ENCODE data around the gene PWP2.
"Not testable (repeated sequence)": the region's sequence is repeated elsewhere in the genome, so short reads cannot be mapped to it uniquely, and the experiment has no call there.

Gene PWP2

DNA sequence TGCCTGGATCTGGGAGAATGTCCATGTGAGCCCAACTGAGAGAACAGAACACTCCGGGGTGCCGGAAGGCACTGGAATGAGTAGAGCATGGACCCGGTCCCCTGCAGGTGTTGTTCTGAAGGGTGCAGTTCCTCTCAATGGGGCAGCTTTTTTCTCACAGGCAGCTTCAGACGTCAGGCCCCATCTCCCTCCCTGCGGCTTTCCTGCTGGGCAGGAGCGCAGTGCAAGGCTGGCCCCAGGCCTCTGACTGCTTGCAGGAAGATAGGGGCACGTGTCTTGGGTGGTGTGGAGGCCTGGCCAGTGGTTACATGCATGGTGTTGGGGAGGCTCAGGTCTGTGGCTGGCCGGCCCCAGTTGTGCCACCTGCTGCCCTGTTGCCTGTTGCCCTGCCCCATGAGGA, 36.8 kb downstream of the PWP2 start:
- not testable (repeated sequence) for DNase-seq

DNA sequence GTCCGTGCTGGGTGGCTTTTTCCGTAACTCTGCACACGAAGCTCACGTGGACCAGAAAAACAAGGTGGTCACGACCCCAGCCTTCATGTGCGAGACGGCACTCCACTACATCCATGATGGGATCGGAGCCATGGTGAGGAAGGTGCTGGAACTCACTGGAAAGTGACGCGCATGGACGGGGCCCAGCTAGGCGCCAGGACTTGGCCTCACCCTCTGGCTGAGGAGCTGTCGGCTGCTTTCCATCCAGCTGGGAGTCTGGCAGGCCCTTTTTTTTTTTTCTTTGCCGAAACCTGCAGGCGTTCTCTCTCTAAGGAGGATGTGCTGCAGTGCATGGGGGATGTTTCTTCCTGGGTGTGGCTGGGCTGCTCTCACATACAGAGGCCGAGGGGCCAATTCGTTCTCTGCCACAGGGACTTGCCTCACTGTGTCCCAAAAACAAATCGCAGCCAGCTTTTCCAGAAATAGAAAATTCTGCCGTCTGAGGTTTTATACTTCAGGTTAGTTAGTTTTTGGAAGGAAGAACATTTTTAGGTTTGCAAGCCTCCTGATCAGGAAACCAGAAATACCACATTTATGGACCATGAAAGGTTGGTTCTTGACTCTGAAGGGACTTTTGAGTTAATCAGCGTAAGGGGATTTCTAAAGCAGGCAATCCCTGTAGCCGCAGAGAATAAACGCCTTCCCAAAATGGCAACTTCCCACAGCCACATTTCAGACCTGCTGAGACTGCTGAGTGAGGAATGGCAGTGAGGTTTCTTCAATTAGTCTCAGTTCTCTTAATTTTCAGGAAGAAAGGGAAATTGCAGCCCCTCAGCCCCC, 37.8 kb downstream of the PWP2 start:
- not testable (repeated sequence) for DNase-seq

DNA sequence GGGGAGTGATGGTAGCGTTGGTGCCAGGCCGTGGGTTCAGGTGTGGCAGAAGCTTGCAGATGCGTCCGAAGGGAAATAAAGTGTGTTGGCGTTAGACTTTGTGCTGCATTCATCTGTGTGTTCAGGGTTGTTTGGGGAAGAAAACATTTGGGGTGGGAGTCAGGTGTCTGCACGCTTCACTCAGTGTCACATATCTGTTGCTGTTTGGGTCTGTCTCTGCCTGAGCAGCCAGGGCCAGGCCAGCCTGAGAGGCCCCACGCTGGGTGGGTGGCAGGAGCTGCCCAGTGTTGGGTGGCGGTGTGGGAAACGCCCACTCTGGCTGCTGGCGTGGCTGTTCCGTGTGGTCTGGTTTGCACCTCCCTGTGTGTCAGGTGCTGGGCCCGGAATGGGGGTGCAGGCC, 38.4 kb downstream of the PWP2 start:
- DNase-seq, result not testable (repeated sequence)

DNA sequence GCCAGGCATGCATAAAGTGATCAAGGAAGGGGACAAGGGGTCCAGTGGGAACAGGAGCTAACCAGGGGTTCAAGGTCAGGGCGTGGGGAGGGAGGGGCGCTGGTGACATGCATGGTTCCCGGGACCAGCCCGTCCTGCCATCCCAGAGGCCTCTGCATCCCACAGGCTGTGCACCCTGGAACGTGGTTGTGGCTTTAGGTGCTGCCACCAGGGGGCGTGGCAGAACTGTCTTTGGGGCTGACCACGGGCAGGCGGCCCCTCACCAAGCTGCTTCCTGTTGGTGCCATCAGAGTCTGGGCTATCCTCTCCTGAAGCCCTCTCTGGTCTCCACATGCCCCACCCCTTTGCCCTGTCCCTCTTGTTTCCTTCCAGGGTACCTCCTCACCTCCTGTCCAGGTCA, 39.9 kb downstream of the PWP2 start:
- not testable (repeated sequence) for DNase-seq

DNA sequence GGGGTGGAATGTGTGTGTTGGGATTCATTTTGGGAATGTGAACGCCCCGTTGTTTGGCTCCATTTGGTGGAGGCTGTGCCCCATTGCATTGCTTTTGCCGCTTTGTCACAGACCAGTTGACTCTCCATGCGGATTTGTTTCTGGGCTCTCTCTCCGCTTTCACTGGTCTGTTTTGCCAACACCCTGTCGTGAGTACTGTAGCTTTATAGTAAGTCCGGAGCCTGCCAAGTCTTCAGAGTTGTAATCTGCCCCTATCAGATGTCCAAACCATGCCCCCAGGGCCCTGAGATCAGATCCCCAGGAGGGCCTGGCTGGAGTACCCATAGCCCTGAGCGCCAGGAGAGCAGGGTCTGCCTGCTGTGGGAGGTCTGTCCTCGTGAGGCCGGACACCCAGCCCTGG, 43.1 kb downstream of the PWP2 start:
- DNase-seq, result not testable (repeated sequence)

DNA sequence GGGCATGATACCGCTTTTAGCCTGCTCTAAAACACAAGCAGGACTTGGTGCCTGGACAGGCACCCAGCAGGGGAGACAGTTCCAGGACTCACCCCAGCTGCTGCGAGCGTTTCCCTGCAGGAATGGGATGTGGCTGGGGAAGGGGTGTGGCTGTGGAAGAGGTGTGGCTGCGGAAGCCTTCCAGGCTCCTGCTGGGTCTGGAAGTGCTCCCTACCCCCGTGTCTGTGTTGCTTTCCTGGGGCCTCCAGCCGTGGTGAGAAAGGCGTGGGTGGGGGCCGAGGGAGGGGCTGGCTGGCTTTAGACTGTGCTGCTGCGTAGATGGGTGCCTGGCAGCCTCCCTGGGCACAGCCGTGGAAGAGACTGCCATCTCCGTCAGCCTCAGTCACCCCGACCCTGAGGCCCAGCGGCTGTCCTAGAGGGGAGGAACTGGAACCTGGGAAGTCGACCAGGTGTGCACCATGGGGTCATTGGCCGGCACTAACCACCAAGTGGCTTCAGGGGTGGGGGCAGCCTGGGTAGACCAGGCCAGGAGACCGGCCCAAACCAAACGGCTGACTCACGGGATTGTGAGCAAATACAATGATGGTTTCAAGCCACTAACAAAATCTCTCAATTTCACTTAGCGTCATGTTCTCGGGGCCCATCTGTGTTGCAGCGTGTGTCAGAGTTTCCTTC, 46.2 kb downstream of the PWP2 start:
- not testable (repeated sequence) for DNase-seq

DNA sequence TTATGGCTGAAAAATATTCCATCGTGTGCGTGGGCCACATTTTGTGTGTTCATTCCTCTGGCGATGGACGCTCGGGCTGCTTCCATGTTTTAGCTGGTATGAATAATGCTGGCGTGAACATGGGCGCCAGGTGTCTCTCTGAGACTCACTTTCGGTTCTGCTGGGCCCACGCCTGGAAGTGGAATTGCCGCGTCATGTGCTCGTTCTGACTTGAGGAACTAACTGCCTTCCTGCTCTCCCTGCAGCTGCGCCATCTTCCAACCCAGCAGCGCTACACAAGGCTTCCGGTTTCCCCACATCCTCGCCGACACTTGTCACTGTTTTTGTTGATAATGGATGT, 46.7 kb downstream of the PWP2 start:
- DNase-seq, result not testable (repeated sequence)

DNA sequence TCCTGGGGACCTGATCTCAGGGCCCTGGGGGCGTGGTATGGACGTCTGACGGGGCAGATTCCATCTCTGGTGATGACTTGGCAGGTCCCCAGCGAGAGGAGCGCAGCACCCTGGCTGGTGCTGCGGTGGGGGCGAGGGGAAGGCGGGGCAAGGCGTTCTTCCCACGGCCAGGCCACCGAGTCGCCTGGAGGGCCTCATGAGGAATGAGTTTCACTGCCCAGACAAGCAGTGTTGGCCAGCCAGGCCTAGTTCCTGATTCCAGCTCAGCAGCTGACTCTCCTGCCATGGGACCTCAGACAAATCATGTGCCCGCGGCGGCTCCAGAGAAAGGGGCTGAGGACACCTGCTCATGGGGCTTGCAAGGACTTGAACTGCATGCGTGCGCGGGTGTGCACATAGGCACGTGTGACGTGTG, 47.6 kb downstream of the PWP2 start:
- DNase-seq, result not testable (repeated sequence)

DNA sequence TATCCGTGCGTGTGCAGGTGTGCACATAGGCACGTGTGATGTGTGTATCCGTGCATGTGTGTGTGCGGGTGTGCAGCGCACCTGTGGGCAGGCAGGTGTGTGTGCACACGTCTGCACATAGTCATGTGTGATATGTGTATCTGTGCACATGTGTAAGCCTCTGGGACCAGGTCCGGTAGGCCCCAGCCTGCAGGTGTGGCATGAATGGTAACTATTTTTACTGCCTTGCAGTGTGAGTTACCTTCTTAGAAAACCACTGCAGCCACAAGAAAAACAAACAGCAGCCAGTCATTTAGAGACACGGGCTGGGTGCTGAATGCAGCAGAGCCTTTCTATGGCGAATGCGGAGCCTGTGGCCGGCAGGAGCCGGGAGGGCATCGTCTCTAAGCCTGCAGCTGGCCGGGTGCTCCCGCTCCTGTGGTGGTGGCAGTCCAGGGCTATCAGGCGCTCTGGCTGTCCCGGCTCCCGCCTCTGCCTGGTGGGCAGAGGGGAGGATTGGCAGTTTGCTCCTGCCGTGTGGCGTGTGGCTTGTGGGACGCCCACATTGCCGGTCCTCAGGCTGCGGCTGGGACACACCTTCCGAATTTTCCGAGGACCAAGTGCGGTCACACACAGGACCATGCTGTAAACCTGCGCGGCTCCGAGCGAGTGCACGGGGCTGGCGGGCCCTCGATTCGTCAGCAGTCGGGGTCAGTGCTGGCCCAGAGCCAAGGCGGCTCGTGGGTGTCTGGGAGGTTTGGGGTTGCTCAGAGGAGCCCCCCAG, 48.2 kb downstream of the PWP2 start:
- DNase-seq, result not testable (repeated sequence)

DNA sequence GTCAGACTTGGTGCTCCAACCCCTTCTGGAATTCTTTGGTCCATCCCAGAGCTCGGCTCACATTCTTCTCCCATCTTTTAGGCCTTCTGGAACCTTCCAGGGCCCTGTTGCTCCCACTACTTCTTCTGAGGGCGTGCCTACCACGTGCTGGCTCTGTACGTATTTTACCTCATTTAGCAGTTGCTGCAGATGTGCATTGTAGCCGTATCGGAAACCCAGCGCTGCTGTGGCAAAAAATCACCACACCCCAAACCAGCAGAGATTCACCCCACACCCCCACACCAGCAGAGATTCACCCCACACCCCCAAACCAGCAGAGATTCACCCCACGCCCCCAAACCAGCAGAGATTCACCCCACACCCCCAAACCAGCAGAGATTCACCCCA, 48.8 kb downstream of the PWP2 start:
- not testable (repeated sequence) for DNase-seq

DNA sequence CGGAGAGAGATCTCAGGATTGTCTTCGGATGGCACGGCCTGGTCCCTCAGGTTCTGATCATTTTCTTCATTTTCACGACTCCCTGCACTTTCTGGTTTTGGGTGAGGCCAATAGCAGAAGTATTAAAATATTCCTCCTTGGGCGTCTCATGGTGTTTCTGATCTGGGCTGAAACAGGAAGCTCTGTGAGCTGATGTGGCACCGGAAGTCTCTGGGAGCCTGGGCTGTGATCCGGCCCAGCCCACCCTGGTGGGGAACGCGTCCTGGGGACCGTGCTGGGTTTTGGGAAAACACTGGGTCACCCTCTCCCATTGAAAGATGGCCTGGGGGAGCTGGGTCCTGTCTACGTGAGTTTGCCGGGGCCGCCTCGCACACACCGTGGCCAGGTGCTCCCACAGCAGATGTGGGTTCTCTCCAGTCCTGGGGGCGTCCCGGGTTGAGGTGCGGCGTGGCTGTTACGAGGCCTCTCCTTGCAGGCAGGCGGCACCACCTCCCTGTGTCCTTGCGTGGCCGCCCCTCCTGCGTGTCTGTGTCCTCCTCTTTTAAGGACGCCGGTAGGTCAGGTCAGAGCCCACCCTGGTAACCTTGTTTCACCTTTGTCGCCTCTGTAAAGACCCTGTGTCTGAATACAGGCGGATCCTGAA, 50.4 kb downstream of the PWP2 start:
- not testable (repeated sequence) for DNase-seq

DNA sequence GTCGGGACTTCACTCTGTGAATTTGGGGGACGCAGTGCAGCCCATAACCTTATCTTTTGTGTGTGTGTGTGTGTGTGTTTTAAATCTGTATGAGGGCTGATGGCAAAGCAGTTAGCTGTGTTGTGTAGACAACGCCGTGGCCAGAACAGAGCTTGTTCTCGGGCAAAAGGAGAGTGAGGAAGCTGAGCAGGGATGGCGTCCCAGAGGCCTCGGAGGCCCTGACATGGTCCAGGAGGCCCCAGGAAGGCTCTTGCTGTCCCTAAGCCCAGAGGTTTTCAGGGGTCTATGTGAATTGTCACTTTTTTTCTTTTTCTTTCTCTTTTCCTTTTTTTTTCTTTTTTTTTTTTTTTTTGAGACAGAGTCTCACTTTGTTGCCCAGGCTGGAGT, 50.9 kb downstream of the PWP2 start:
- not testable (repeated sequence) for DNase-seq

DNA sequence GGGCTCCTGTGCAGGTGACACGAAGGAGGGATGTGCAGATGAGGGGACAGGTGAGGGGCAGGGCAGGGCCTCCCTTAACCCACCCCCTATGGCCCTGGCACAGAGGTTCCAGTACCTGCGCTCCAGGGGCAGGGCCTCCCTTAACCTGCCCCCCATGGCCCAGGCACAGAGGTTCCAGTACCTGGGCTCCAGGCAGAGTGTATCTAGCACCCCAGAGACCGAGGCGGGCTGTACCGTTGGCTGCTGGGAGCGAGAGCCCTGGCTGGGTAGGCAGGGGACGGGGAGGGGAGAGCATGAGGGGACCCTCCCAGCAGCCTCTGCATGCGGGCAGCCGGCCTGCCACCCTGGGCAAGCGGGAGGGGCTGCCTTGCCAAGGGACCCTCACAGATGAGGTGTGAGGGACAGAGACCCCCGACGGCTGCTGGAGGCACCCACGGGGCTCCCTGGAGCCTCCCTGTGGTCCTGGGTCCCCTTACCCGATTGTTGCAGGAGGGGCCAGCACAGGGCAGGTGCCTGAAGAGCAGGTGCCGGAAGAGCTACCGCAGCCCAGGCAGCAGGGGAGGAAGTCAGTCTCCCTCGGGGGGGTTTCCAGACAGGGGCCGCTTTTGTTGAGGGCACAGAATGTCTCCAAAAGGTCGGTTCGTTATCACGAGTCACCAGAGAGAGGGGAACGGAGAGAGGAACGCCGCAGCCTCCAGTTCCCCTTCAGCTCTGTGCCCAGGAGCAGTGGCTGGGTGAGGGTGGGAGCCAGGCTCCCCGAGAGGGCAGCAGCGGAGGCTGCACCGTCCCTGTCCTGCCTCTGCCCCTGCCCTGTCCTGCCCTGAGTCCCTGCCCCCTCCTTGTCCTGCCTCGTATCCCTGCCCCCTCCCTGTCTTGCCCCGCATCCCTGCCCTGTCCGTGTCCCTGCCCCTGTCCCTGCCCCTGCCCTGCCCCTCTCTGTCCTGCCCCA, 52.4 kb downstream of the PWP2 start:
- DNase-seq, result not testable (repeated sequence)

DNA sequence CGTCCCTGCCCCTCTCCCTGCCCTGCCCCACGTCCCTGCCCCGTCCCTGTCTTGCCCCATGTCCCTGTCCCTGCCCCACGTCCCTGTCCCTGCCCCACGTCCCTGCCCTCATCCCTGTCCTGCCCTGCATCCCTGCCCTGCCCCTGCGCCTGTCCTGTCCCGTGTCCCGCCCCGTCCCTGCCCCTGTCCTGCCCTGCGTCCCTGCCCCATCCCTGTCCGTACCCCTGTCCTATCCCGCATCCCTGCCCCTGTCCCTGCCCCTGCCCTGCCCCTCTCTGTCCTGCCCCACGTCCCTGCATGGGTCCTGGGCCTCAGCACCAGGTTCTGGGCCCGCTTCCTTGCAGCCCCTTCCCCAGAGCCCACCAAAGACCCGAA, 53.1 kb downstream of the PWP2 start:
- DNase-seq, result not testable (repeated sequence)

DNA sequence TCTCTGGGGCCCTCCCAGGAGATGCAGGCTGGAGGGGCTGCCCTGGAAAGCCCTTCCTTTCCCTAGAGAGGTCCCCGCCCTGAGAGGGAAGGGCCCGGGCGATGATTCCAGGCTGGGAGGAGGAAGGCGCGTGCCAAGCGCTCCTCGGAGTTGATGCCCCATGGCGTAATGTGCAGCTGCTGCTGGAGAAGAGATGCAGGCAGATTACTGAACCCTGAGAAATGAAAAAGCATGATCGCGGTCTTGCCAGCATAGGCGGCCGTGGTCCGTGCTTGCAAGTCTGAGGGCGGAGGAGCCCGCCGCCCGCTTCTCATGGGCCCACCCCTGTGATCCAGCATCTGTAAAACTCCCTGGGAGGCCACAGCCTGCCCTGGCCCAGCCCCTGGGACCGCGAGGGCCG, 53.6 kb downstream of the PWP2 start:
- DNase-seq, result not testable (repeated sequence)

DNA sequence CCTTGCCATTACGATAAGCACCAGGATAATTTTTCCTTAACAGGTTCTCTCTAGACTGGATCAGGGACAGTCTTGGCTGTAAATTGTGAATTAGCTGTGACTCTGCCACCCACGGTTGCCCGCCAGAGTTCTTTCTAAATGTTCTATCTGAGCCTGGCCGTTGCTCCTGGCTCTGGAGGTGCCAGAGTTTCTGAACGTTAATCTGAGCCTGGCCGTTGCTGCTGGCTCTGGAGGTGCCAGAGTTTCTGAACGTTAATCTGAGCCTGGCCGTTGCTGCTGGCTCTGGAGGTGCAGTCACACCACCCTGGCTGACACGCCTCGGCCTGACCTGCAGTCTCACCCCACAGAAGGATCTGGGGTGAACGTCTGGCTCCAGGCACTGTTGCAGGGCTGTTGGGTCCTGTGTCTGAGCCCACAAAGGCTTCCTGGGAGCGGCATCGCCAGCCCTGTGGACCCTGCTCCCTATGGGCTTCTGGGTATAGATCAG, 56.0 kb downstream of the PWP2 start:
- DNase-seq, result not testable (repeated sequence)

DNA sequence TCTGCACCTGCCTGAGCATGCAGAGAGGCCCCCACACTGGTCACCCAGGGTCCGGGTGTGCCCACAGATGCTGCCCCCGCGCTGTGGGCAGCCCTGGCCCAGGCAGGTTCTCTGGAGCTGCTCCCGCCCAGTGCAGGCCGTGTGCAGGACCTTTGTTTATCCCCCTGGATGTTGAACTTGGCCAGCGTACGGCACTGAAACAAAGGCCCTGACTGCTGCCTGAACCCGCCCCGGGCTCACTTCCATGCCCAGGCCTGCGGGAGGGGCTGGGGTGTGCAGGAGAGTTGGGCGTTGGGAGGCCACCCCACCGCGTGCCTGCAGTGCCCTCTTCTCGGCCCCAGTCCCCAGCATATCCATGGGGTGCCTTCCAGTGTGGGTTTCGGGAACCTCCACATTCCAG, 58.7 kb downstream of the PWP2 start:
- not testable (repeated sequence) for DNase-seq

DNA sequence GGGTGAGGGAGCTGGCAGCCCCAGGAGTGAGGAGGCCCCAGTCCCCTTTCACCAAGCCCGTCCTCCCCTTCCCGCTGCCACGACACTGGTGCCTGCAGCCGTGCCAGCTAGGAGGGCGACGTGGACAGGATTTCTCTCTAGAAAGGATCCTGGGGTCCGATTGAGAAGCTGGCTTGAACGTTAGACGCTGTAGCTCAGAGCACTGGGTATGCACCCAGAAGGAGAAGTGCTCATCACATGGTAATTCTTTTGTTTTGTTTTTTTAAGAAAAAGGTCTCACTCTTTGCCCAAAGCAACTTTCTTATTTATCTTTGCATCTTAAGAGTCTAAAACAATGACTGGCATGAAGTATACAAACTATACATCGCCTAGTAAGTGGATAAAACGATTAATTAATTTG, 60.3 kb downstream of the PWP2 start:
- DNase-seq, result not testable (repeated sequence)

DNA sequence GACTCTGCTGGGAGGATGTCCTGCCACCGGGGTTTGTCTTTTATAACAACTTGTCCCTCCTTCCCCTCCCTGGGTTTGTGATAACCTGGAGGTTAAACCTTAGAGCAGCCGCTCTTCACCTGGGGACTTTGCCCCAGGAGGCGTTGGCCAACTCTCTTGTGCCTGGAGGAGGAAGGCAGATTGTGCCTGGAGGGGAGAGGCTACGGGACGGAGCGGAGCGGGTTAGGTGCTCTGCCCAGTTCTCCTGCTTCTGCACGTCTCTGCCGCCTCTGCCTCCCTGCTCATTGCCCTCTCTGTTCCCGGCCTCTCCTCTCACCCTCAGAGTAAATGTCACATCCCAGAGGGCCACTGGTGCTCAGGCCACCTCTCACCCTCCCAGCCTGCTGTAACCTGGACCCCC, 63.1 kb downstream of the PWP2 start:
- not testable (repeated sequence) for DNase-seq

DNA sequence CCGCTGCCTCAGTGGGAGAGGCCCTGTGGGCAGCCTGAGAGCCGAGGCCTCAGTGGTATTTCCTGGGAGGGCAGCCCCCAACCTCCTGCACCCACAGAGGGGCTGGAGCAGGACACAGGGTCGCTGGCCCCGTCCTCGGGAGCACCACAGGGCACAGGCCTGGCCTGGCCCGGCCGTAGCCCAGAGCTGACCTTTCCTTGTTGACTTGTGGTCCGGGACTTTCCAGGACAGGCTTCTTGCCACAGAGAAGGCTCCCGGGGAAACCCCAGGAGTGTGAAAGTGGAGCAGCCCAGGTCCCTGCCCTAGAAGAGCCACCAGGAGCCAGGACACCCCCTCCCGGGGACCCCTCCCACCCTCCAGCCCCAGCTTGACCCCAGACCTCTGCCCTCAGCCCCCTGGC, 63.7 kb downstream of the PWP2 start:
- not testable (repeated sequence) for DNase-seq

DNA sequence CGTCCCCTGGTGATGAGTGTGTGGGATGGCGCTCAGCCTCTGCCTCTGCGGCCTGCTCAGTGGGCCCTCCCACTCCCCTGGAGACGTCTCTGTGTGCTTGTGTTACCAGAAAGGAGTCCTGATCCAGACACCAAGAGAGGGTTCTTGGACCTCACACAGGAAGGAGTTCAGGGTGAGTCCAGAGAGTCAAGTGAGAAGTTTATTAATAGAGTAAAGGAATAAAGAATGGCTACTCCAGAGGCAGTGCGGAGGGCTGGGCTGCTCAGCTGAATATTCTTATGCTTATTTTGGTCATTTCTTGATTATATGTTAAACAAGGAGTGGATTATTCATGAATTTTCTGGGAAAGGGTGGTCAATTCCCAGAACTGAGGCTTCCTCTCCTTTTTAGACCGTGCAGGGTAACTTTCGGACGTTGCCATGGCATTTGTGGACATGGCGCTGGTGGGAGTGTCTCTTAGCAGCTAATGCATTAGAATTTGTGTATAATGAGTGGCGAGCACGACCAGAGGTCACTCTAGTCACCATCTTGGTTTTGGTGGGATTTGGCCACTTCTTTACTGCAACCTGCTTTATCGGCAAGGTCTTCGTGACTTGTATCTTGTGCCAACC, 64.9 kb downstream of the PWP2 start:
- DNase-seq, result not testable (repeated sequence)

Measured in erythroblast (primary cell).